K562 (cell line): Measurements from ENCODE around the gene BRD3OS. TPM values are rescaled to one million over a fixed set of nuclear protein-coding genes. Genes with fewer than 3 reads are reported as not detected.

Experiments used
- ATAC-seq: fragments of 200-7000 bp; cut with Tn5 transposase; 3 replicates; pipeline ENCODE4 v1.9.1; 2020; ENCODE audit warnings: moderate library complexity
- BruUV-seq: library from RNA; stranded (reverse); fragments of 400-500 nt; replicated peaks from 2 replicates; lab custom pipeline; 2021; lab: Mats Ljungman, UMichigan
- CTCF ChIA-PET: fragments of 300-600 bp; formaldehyde crosslinking; extraction: SDS; loops from one replicate; lab custom pipeline; 2021; ENCODE audit warnings: low intra/inter-chr PET ratio; lab: Yijun Ruan, JAX
- POLR2A ChIA-PET: fragments of 300-600, 350-650 bp; sonication (Branson Sonifier 250); formaldehyde crosslinking; extraction: SDS; loops from one replicate; lab custom pipeline; 2021; ENCODE audit warnings: antibody characterized with exemption, inconsistent platforms; lab: Yijun Ruan, JAX
- DNase-seq, 4 experiments: peaks; one replicate each; pipeline versions ENCODE4 v3.0.0 to v3.0.0-alpha.2; 2011 to 2018; ENCODE audit warnings: low spot score in 3 of 4, mixed read lengths in 3 of 4; ENCODE audit errors: extremely low read depth in 1 of 4
- FAIRE-seq: peaks from 2 replicates; lab custom pipeline; 2011; peaks lifted over from hg19 to GRCh38; lab: Jason Lieb, UNC
- H2AFZ ChIP-seq: 2 replicates; pipeline ENCODE4 v1.6.0; 2011; ENCODE audit warnings: low read depth, low read length, control low read depth, inconsistent platforms
- H3K27ac ChIP-seq: fragments of 200-600 bp; 3 replicates; pipeline ENCODE4 v1.8.0; 2011; ENCODE audit warnings: low read depth, mild to moderate bottlenecking, control low read depth, inconsistent platforms, low read length, moderate library complexity, mixed read lengths; ENCODE audit errors: extremely low read depth
- H3K27me3 ChIP-seq, 2 experiments: fragments of 300-600 bp in 1 of 2; 2 replicates in 1 of 2; 3 replicates in 1 of 2; pipeline versions ENCODE4 v1.6.0 to v1.8.0; 2011; ENCODE audit warnings: inconsistent platforms in 2 of 2, low read length in 2 of 2, mild to moderate bottlenecking in 1 of 2, mixed read lengths in 1 of 2, moderate library complexity in 1 of 2; ENCODE audit not compliant: control insufficient read depth in 2 of 2, insufficient read depth in 2 of 2
- H3K36me3 ChIP-seq: fragments of 300-600 bp; 3 replicates; pipeline ENCODE4 v1.8.0; 2011; ENCODE audit warnings: mild to moderate bottlenecking, low read length, inconsistent platforms; ENCODE audit not compliant: control insufficient read depth, insufficient read depth
- H3K4me1 ChIP-seq, 2 experiments: fragments of 200-600 bp in 1 of 2; replicated peaks in 1 of 2; 2 replicates in 1 of 2; 3 replicates in 1 of 2; pipeline versions ENCODE4 v1.5.1 to v1.8.0; 2011; ENCODE audit warnings: inconsistent platforms in 2 of 2, low read length in 2 of 2, mild to moderate bottlenecking in 1 of 2, mixed read lengths in 1 of 2, moderate library complexity in 1 of 2; ENCODE audit not compliant: control insufficient read depth in 2 of 2, insufficient read depth in 2 of 2
- H3K4me2 ChIP-seq: 2 replicates; pipeline ENCODE4 v1.6.1; 2011; ENCODE audit warnings: low read length, control low read depth, inconsistent platforms, mixed read lengths; ENCODE audit not compliant: insufficient read depth
- H3K4me3 ChIP-seq: fragments of 200-600 bp; sonication (generic), shearing (Covaris generic); 2 replicates; pipeline ENCODE4 v1.5.1; 2016; ENCODE audit warnings: control low read depth, inconsistent platforms
- H3K79me2 ChIP-seq: fragments of 200-600 bp; 3 replicates; pipeline ENCODE4 v1.8.0; 2011; ENCODE audit warnings: low read length, inconsistent platforms; ENCODE audit not compliant: control insufficient read depth, insufficient read depth
- H3K9ac ChIP-seq, 2 experiments: 2 replicates each; pipeline versions ENCODE4 v1.6.0 to v1.6.1; 2011; ENCODE audit warnings: low read depth in 2 of 2, low read length in 2 of 2, control low read depth in 1 of 2, inconsistent platforms in 1 of 2, mild to moderate bottlenecking in 1 of 2, mixed read lengths in 1 of 2; ENCODE audit not compliant: insufficient read depth in 1 of 2
- H3K9me1 ChIP-seq: one replicate; pipeline ENCODE4 v1.6.0; 2011; ENCODE audit warnings: inconsistent platforms, mild to moderate bottlenecking, low read length, moderate library complexity; ENCODE audit not compliant: control insufficient read depth, insufficient read depth
- H3K9me3 ChIP-seq: replicated peaks from 2 replicates; pipeline ENCODE4 v1.5.1; 2011; ENCODE audit warnings: low read depth, low read length, inconsistent platforms; ENCODE audit not compliant: control insufficient read depth, insufficient read depth
- H4K20me1 ChIP-seq: replicated peaks from 2 replicates; pipeline ENCODE4 v1.6.1; 2011; ENCODE audit warnings: low read length, inconsistent platforms, mixed read lengths; ENCODE audit not compliant: control insufficient read depth, insufficient read depth
- CHD2 ChIP-seq: IDR thresholded peaks from 2 replicates; pipeline ENCODE4 v1.6.1; 2011; ENCODE audit warnings: low read depth, low read length
- DIDO1 ChIP-seq: fragments of 450-650 bp; IDR thresholded peaks from 2 replicates; pipeline ENCODE4 v1.6.1; 2016; ENCODE audit warnings: low read depth, missing biosample characterization, missing genetic modification characterization
- GMEB1 ChIP-seq: fragments of 250-450 bp; sonication (Bioruptor Pico); IDR thresholded peaks from 2 replicates; pipeline ENCODE4 v1.4.0; 2020; ENCODE audit warnings: mild to moderate bottlenecking
- HIVEP1 ChIP-seq: fragments of 250-450 bp; sonication (Bioruptor Pico); IDR thresholded peaks from 2 replicates; pipeline ENCODE4 v1.4.0; 2020; ENCODE audit warnings: mild to moderate bottlenecking
- KLF1 ChIP-seq: fragments of 450-650 bp; IDR thresholded peaks from 2 replicates; pipeline ENCODE4 v1.6.1; 2016; ENCODE audit warnings: missing genetic modification characterization, missing compliant biosample characterization
- MAZ ChIP-seq, 2 experiments: fragments of 450-650 bp in 1 of 2; sonication (generic) in 1 of 2; formaldehyde crosslinking; IDR thresholded peaks in 1 of 2; conservative IDR thresholded peaks in 1 of 2; 2 replicates each; pipeline versions ENCODE4 v1.4.0 to v1.5.0; 2020; ENCODE audit warnings: mild to moderate bottlenecking in 1 of 2, missing genetic modification reagents in 1 of 2
- MXI1 ChIP-seq: IDR thresholded peaks from 2 replicates; pipeline ENCODE4 v1.6.1; 2011; ENCODE audit warnings: low read depth, mild to moderate bottlenecking, improper control_type of control experiment, low read length
- PCBP1 ChIP-seq: fragments of 200-400 bp; formaldehyde crosslinking; IDR thresholded peaks from 2 replicates; pipeline ENCODE4 v1.6.1; 2018; ENCODE audit warnings: mild to moderate bottlenecking, low read depth, low read length; ENCODE audit not compliant: poor library complexity, severe bottlenecking
- POLR2B ChIP-seq: fragments of 450-650 bp; IDR thresholded peaks from 2 replicates; pipeline ENCODE4 v1.6.1; 2018; ENCODE audit warnings: low read depth; ENCODE audit not compliant: partially characterized antibody
- PYGO2 ChIP-seq: fragments of 450-650 bp; IDR thresholded peaks from 2 replicates; pipeline ENCODE4 v1.6.1; 2016; ENCODE audit warnings: mild to moderate bottlenecking, missing genetic modification characterization, moderate library complexity, missing compliant biosample characterization
- RBM25 ChIP-seq: fragments of 200-400 bp; formaldehyde crosslinking; IDR thresholded peaks from 2 replicates; pipeline ENCODE4 v1.6.1; 2018; ENCODE audit warnings: low read length, low read depth, moderate library complexity; ENCODE audit not compliant: severe bottlenecking
- SP2 ChIP-seq: IDR thresholded peaks from 2 replicates; pipeline ENCODE4 v1.6.1; 2011; ENCODE audit warnings: mild to moderate bottlenecking, low read depth, low read length, moderate library complexity; ENCODE audit not compliant: poor library complexity, severe bottlenecking; ENCODE audit errors: extremely low read depth
- THRAP3 ChIP-seq: fragments of 450-650 bp; IDR thresholded peaks from 2 replicates; pipeline ENCODE4 v1.6.1; 2016; ENCODE audit warnings: mild to moderate bottlenecking, inconsistent platforms, borderline replicate concordance
- TOE1 ChIP-seq, 2 experiments: fragments of 450-650 bp in 1 of 2; sonication (generic) in 1 of 2; formaldehyde crosslinking in 1 of 2; IDR thresholded peaks; 2 replicates each; pipeline versions ENCODE4 v1.7.1 to v1.8.0; 2016 to 2022; ENCODE audit warnings: borderline replicate concordance in 2 of 2, mild to moderate bottlenecking in 2 of 2, antibody characterized with exemption in 1 of 2, inconsistent platforms in 1 of 2, low read depth in 1 of 2, missing genetic modification reagents in 1 of 2, moderate library complexity in 1 of 2
- ZBED1 ChIP-seq: IDR thresholded peaks from 2 replicates; pipeline ENCODE4 v1.6.1; 2014
- ZBTB1 ChIP-seq: sonication (generic); formaldehyde crosslinking; IDR thresholded peaks from 2 replicates; pipeline ENCODE4 v1.8.1; 2023; ENCODE audit warnings: missing genetic modification reagents, low read depth, mild to moderate bottlenecking, borderline replicate concordance
- WGBS: fragments of 100-300 bp; shearing (Covaris generic); methylation state at CpG from one replicate; pipeline ENCODE4 v1.1.6; 2016; ENCODE audit warnings: low coverage, mixed read lengths; ENCODE audit not compliant: insufficient coverage; ENCODE audit errors: missing lambda C conversion rate; 5-methylcytosine and 5-hydroxymethylcytosine counted together
- in situ Hi-C: fragments of 300-500 bp; cut with MboI; formaldehyde crosslinking; loops from 4 replicates; pipeline ENCODE4 v1.15.0; 2018; ENCODE audit warnings: inconsistent platforms, mixed read lengths
- intact Hi-C: fragments of 100-400 bp; cut with micrococcal nuclease; formaldehyde crosslinking; loops from 2 replicates; pipeline ENCODE4 v1.14.2; 2022
- polyA plus RNA-seq, 8 experiments: library from polyadenylated mRNA; depleted of rRNA in 4 of 8; stranded (reverse) in 5 of 8; unstranded in 3 of 8; fragments of >200 nt; fragmentation: Nextera tagmentation in 2 of 8; fragmentation: Illumina TruSeq in 1 of 8; extraction: Ambion mirVana in 2 of 8; extraction: Trizol in 1 of 8; gene quantifications; 2 replicates each; pipeline versions ENCODE4 v1.2.1 to v1.2.3, GENCODE V29; 2011 to 2014; ENCODE audit warnings: inconsistent platforms in 1 of 8, missing spikeins in 1 of 8
- total RNA-seq, 7 experiments: library from RNA; depleted of rRNA in 6 of 7; stranded (reverse); fragments of >200 nt in 6 of 7; fragmentation: Illumina TruSeq in 2 of 7; extraction: Trizol in 2 of 7; gene quantifications; 2 replicates each; pipeline versions ENCODE4 v1.2.1 to v1.2.3, GENCODE V29; 2011 to 2021; ENCODE audit warnings: low replicate concordance in 1 of 7
- TF ChIP-seq, protein P1 (sequence below): fragments of 250-450 bp; sonication (Bioruptor Pico); IDR thresholded peaks from 2 replicates; pipeline ENCODE4 v1.8.0; 2022; ENCODE audit warnings: inconsistent platforms, mild to moderate bottlenecking, moderate library complexity, borderline replicate concordance
- TF ChIP-seq, protein P2 (sequence below): fragments of 450-650 bp; IDR thresholded peaks from 2 replicates; pipeline ENCODE4 v1.6.1; 2016; ENCODE audit warnings: missing biosample characterization, missing genetic modification characterization

The BRD3OS gene
- total and polyA plus RNA-seq, 9 of the 15 experiments (the other 6 are each of a cell fraction or from before 2014, with no cell fraction given) = 1.1 to 8.7 (median 5.9) TPM

- no peak for TF ChIP-seq SP2
- no peak for TF ChIP-seq CHD2
- TF ChIP-seq DIDO1 = no peak
- TF ChIP-seq MXI1 = no peak
These were observed 1.7 kb downstream of the BRD3OS start (continued) for GRCh38 chr9:134026981-134027380.

DNA sequence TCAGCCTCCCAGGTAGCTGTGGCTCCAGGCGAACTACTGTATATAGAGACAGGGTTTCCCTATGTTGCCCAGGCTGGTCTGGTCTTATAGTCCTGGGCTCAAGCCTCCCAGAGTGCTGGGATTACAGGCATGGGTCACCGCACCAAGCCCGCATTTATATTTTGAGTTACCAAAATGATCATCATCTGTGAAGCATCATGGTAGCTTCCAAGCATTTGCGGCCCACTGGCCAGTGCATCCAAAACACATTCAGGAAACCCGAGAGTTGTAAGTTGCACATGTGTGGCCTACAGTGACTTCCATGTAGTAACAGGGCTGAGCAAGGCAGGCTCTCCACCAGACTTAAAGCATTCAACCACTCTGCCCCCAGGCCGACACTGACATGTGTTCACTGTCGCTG is 2.3 kb downstream of the BRD3OS start:
- ChIA-PET POLR2A (interaction anchor here (0.6 to 1.1 kb wide), 2 partner anchors 11 to 244 kb away, joined by 3 read pairs; no protein-coding TSS in a partner anchor), CTCF (no interaction called here)
- Histone ChIP-seq H3K9me3 (no peaks in the 10 kb centered on the region), H3K27me3 (peaks cover 0 to 2% of the 10 kb centered on the region in 2 experiments; a peak in 1 of 5 replicates), H3K36me3 (peaks cover 10% of the 10 kb centered on the region; the same call in 1 of the 3 replicates), H4K20me1 (no peaks in the 10 kb centered on the region), H3K9ac (no peak overlapping the region), H3K27ac (no peak overlapping the region), H3K4me1 (peaks cover 4 to 26% of the 10 kb centered on the region in 2 experiments; a peak in 3 of 5 replicates), H3K4me2 (no peak overlapping the region), H3K9me1 (no peaks in the 10 kb centered on the region), H2AFZ (no peak overlapping the region), H3K79me2 (no peaks in the 10 kb centered on the region), H3K4me3 (no peak overlapping the region)
- in situ Hi-C loops (no loop called here), intact Hi-C loops (no loop called here)
- ATAC-seq = no peak
- WGBS = 77% methylated on average over 7 of the region's 7 CpGs
- no peak for FAIRE-seq
- BruUV-seq = no TSS peak
- no peak for DNase-seq
- TF ChIP-seq ZBED1 (no peak), POLR2B (no peak), HIVEP1 (CRISPR knock-in tag) (no peak), RBM25 (no peak), MAZ (CRISPR knock-in tag; conservative IDR thresholded peaks at IDR 0.05 in 1 of 2, IDR thresholded peaks at IDR 0.05 in 1 of 2) (no peak), THRAP3 (no peak), GMEB1 (no peak), PYGO2 (tag) (no peak), KLF1 (tag) (no peak), ZBTB1 (CRISPR knock-in tag) (no peak), TOE1 (IDR thresholded peaks at IDR 0.05; ENCODE audit: borderline replicate concordance) (no peak), TOE1 (CRISPR knock-in tag; IDR thresholded peaks at IDR 0.05; ENCODE audit: borderline replicate concordance, low read depth) (no peak), PCBP1 (no peak)
- TF ChIP-seq, protein P1, sequence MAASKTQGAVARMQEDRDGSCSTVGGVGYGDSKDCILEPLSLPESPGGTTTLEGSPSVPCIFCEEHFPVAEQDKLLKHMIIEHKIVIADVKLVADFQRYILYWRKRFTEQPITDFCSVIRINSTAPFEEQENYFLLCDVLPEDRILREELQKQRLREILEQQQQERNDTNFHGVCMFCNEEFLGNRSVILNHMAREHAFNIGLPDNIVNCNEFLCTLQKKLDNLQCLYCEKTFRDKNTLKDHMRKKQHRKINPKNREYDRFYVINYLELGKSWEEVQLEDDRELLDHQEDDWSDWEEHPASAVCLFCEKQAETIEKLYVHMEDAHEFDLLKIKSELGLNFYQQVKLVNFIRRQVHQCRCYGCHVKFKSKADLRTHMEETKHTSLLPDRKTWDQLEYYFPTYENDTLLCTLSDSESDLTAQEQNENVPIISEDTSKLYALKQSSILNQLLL (CRISPR knock-in tag) = no peak
- TF ChIP-seq, protein P2, sequence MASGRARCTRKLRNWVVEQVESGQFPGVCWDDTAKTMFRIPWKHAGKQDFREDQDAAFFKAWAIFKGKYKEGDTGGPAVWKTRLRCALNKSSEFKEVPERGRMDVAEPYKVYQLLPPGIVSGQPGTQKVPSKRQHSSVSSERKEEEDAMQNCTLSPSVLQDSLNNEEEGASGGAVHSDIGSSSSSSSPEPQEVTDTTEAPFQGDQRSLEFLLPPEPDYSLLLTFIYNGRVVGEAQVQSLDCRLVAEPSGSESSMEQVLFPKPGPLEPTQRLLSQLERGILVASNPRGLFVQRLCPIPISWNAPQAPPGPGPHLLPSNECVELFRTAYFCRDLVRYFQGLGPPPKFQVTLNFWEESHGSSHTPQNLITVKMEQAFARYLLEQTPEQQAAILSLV (tag) = no peak
